ENCODE measurements around the gene LZTS2. TPM values are rescaled to one million over a fixed set of nuclear protein-coding genes. Genes with fewer than 3 reads are reported as not detected.

LZTS2 gene
- total and polyA plus RNA-seq, 2 of the 8 experiments (the other 6 are each of a cell fraction or from before 2014, with no cell fraction given) = 75.7 to 99.5 TPM

DNA sequence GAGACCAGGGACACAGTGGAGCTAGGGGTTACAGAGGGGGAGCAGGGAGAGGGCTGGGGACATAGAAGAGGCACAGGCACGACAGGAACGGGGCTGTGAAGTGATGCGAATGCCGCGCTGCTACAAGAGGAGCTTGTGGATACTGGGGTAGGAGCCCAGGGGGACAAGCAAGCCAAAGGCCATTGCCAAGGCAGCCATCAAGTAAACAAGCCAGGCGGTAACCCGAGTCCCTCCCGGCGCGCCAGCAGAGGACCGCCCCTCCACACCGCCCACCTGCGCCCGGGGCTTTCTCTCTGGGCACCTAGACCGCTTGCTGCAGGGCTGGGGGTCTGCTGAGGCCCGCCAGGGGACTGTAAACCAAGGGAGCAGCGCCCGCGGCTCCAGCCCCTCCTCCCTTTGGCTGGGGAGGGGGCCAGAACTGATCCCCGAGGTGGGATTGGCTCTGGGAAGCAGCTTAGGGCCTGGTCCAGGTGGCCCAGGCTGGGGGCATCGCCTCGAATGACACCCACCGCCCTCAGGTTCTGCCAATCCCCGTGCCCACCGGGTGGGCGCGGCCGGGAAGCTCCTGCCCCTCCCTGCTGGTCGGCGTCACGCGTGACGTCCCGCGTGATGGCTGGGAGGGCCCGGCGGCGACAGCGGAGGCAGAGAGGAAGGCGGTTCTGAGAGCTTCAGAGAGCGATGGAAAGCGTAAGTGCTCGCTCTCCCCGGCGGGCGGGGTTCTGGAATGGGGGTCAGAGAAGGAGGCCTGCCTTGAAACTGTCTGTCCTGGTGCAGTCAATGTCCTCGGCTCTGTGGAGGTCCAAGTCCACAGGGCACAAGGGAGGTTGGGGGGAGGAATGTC, 32.4 kb downstream of the LZTS2 start (continued):
- no peak for TF ChIP-seq TBP (IDR thresholded peaks at IDR 0.05; ENCODE audit: low read depth, low read length)
- TF ChIP-seq PHF8 (conservative IDR thresholded peaks at IDR 0.05; ENCODE audit: low read depth, low read length) = no peak
- no peak for TF ChIP-seq SP2 (IDR thresholded peaks at IDR 0.05; ENCODE audit: low read length)
- no peak for TF ChIP-seq TCF12 (IDR thresholded peaks at IDR 0.05; ENCODE audit: low read depth, low read length)
- no peak for TF ChIP-seq BCL11A (IDR thresholded peaks at IDR 0.05; ENCODE audit: low read depth in 2 of 2, low read length in 2 of 2)
- TF ChIP-seq EGR1 (IDR thresholded peaks at IDR 0.05; ENCODE audit: borderline replicate concordance, low read depth, low read length) = peak; percentile 16; the same call in 1 of the 2 replicates
- no peak for TF ChIP-seq BRCA1 (IDR thresholded peaks at IDR 0.05; ENCODE audit: low read depth, low read length)
- TF ChIP-seq SAP30 (IDR thresholded peaks at IDR 0.05; ENCODE audit: insufficient read depth, insufficient replicate concordance, low read length) = no peak
- no peak for TF ChIP-seq SIX5 (IDR thresholded peaks at IDR 0.05; ENCODE audit: low read depth, low read length)
- TF ChIP-seq RAD21 (IDR thresholded peaks at IDR 0.05 in 1 of 2, conservative IDR thresholded peaks at IDR 0.05 in 1 of 2; ENCODE audit: low read depth in 2 of 2, low read length in 2 of 2) = no peak
- TF ChIP-seq RBBP5 (IDR thresholded peaks at IDR 0.05; ENCODE audit: borderline replicate concordance, low read depth, low read length) = 0 out of 2 replicates have a peak, but pooled peaks have one; percentile 18
- 0 out of 2 replicates have a peak, but pooled peaks have one; percentile 6 for TF ChIP-seq SP4 (IDR thresholded peaks at IDR 0.05; ENCODE audit: low read length)
- TF ChIP-seq MAFK (IDR thresholded peaks at IDR 0.05; ENCODE audit: low read depth, low read length) = no peak
- TF ChIP-seq, protein P1, sequence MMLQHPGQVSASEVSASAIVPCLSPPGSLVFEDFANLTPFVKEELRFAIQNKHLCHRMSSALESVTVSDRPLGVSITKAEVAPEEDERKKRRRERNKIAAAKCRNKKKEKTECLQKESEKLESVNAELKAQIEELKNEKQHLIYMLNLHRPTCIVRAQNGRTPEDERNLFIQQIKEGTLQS (IDR thresholded peaks at IDR 0.05; ENCODE audit: insufficient read depth, low read depth, low read length) = no peak
- no peak for TF ChIP-seq JUN (IDR thresholded peaks at IDR 0.05; ENCODE audit: low read depth, low read length)
- no peak for TF ChIP-seq JUND (IDR thresholded peaks at IDR 0.05; ENCODE audit: low read length)
